Measurements from ENCODE around the gene TSPAN3.

TSPAN3 gene

DNA sequence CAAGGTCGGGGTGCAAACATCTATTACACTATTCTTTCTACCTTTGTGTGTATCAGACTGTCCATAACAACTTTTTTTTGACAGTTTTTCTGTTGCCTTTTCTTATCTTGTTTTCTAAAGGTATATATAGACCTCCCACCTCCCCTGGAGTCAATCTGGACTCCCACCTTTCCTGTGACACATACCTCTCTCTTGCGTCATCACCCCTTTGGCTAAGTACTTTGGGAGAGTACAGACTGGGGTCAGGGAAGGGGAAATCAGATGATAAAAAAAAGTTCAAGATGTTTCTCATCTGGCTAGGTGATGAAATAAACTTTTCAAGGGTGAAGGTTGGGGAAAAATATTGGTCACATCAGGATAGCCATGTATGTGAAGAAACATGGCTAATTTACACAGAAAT is 17.2 kb downstream of the TSPAN3 start:
- DNase-seq (ENCODE audit: low spot score) = no peak

GRCh38 chr15:77052556-77052955 is 18.4 kb downstream of the TSPAN3 start:
- DNase-seq (ENCODE audit: low spot score) = no peak

- no peak for DNase-seq (ENCODE audit: low spot score)
Observed at GRCh38 chr15:77048135-77048876, 22.6 kb downstream of the TSPAN3 start.

- no peak for DNase-seq (ENCODE audit: low spot score)
Observed at GRCh38 chr15:77046704-77047412, 24.1 kb downstream of the TSPAN3 start.

DNA sequence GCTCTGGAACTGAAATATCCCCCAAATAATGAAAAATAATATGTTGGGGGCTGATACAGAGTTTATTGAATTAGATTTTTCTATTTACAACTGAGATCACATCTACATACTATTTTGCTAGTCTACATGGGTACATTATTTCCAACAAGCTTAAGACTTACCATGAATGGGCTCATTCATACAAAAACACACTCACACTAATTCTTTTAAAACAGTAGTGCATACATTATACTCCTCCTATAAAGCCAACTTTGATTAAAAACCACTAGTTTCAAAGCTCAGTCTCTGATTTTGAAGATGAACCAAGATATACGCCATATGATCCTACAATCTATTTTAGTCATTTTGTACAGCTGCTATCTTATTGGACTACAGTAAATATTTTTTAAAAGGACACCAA is 24.9 kb downstream of the TSPAN3 start:
- DNase-seq (ENCODE audit: low spot score) = no peak

GRCh38 chr15:77044228-77045042 is 26.5 kb downstream of the TSPAN3 start:
- peak; percentile 61 for DNase-seq (ENCODE audit: low spot score)

DNA sequence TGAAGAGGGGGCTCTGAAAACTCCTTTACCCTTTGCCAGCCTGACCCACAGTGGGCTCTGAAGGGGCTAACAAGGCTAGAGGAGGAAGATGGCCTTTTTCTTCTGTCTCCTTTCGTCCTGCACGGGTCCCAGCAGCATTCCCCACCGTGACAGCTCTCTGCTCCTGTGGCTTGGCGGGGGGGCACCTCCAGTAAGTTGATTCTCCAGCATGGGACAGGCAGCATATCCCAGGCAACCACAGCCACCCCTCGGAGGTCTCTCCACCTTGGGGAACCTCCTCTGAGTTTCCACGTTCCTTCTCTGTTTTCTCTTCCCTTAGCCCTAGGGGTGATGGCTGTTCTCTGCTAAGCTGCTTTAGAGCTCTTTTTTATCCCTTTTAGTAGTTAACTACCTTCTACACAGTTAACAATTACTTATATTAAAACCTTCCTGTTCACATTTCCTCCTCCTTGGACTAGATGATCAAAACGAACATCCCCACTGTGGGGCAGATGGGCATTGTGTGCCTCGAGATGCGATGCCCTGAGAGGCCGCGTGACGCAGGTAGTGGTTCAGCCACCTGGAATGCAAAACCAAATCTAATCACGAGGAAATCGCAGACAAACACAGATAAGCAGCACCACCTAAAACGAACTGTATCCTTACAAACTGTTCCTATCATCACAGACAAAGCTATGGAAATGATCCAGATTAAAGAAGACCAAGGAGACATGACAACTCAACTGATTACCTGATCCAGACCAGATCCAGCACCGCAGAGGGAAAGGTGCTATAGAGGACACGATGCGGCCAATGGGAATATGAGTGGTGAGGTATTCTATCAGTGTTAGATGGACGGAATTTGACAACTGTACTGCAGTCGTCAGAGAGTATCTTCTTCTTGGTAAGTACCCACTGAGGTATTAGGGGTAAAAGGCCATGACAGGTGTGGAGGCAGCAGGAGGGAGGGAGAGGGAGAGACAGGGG is 27.7 kb downstream of the TSPAN3 start:
- no peak for DNase-seq (ENCODE audit: low spot score)

GRCh38 chr15:77042245-77042919 is 28.5 kb downstream of the TSPAN3 start:
- DNase-seq (ENCODE audit: low spot score) = no peak

GRCh38 chr15:77040673-77041072 is 30.2 kb downstream of the TSPAN3 start:
- DNase-seq (ENCODE audit: low spot score) = no peak

DNA sequence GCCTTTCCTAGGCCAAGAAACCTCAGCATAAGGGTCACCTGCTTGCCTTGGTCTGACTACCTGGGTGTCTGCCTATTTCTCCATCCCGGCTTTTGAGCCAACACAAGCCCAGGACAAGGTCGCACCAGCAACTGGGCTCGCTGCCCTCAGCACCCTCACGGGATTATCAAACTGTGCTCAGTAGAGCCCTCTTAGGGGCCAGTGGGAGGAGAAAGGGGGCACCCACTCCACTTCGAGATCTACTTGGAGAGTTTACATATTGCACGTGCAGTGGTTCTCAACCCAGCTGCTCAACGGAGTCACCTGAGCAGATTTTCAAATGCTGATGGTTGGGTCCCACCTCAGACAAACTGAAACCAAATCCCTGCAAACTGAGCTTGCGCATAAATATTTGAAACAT is 31.1 kb downstream of the TSPAN3 start:
- DNase-seq (ENCODE audit: low spot score) = no peak

DNA sequence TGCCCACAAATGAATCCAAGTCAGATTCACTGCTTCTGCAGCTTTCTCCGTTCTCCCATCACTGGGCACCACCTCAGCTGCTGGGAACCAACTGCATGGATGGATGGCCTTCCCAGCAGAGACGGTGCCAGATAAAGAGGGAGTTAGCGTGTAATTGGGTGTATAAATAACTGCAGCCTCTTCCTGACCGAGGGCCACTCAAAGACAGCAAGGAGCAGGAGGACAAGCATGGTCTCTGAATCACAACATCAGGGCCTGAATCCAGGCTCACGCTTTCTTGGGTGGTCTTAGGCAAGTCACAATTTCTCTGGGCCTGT is 31.7 kb downstream of the TSPAN3 start:
- no peak for DNase-seq (ENCODE audit: low spot score)

DNA sequence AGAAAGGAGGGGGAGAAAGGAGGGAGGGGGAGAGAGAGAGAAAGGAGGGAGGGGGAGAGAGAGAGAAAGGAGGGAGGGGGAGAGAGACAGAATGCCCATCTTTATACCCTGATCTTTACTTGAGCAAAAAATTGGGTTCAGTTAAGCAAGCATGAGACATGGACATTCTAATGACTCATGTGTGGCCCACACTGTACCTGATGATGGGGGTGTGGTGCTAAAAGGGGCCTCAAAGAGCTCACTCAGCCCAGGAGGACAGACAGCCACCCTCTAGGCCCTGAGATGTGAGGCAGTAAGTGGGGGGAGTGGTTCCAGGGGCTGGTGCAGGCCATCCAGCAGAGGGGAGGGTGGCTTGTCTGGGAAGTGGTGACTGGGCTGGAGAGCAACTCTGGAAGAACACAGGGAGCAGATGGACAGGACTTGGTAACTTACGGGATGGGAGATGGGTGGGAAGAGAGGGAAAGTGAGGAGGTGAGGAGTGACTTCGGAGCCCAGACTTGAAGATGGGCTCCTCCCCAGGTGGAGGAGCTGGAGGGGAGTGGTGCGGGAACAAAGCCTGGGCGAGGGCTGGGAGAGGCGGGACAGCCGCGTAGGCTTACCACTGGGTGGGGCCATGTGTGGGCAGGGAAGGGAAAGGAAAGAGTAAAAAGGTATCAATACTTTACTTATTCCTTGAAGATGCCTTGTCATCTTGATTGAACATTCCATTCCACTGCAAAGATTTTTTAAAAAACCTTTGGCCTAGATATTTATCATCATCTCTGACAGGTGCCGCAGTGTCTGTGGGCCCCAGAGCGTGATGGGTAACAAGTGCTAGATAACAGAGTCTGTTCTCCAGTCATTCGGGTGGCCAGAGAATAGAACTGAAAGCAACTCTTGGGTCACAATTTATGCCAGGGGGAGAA is 32.3 kb downstream of the TSPAN3 start:
- no peak for DNase-seq (ENCODE audit: low spot score)

- DNase-seq (ENCODE audit: low spot score) = no peak
Observed at GRCh38 chr15:77037388-77038209, 33.3 kb downstream of the TSPAN3 start.

DNA sequence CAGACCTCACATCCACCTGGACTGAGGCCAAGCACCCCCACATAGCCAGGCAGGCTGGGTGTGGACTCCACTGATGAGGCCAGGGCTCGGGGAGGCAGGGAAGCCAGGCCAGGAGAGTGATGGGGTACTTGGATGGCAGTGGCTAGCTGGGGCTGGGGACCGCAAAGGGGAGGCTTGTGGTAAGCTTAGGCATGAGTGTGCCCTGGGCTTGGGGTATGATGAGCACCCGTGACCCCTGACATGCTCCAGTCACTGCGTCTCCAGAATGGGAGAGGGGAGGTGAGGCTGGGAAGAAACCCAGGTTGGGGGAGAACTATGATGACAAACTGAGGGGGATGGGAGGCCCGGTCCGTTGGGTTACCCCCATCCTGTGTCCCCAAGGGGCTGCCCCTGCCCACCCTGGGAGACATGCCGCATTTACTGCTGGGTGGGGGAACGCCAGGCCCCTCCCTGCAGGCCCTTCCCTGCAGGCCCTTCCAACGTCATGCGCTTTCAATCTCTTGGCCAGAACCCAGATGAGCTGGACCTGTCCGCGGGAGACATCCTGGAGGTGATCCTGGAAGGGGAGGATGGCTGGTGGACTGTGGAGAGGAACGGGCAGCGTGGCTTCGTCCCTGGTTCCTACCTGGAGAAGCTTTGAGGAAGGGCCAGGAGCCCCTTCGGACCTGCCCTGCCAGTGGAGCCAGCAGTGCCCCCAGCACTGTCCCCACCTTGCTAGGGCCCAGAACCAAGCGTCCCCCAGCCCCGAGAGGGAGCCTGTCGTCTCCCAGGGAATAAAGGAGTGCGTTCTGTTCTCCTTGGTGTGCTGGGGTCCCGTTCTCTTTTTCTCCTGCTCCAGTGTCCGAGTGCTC is 34.1 kb downstream of the TSPAN3 start:
- no peak for DNase-seq (ENCODE audit: low spot score)

- DNase-seq (ENCODE audit: low spot score) = no peak
Observed at GRCh38 chr15:77035999-77036471, 34.9 kb downstream of the TSPAN3 start.

DNA sequence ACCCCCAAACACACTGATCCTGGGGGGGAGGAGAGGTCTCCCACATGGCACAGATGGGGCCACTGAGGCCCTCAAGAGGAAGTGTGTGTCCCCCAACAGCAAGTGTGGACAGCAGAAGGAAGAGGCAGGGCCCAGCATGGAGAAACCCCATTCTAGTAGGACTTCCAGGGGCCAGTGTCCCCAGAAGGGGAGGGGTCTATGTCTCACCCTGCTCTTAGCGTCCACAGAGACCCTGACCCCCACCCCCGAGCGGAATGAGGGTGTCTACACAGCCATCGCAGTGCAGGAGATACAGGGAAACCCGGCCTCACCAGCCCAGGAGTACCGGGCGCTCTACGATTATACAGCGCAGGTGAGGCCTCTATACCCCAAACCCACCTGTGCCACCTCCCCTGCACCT is 35.3 kb downstream of the TSPAN3 start:
- DNase-seq (ENCODE audit: low spot score) = no peak

GRCh38 chr15:77034695-77035489 is 36.0 kb downstream of the TSPAN3 start:
- no peak for DNase-seq (ENCODE audit: low spot score)
